ENCODE data around the gene MAP6D1.

The MAP6D1 gene

DNA sequence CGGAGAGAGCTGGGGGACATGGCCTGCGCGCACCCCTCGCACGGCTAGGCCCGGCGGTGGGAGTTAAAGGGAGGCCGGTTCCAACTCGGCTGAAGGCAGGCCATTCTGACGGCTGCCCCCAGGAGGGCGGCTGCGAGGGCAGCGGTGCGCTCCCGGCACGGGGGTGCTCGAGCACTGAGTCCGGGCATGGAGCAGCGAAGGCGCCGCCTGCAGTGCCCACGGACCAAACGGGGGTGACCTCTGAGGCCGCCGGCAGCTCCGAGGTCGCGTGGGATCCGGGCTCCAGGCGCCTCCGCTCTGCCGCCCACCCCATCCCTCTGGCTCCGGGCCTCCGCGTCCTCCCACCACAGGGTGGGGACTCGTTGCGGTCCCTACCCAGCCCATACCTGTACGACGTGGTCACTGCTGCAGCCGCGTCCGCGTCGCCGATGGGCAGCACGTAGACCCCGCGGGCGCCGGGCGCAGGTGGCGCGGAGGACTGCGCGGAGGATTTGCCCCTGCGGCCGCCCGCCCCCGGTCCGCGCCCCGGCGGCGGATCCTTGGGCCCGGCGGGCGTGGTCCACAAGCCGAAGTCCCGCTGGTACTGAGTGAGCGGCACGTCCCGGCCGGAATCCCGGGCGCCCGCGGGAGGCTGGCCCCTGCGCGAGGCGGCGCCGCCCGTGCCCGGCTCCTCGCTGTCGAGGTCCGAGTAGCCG lies 469 bp downstream of the MAP6D1 start:
- FAIRE-seq (no peak), DNase-seq (ENCODE audit: insufficient read length, low spot score) (no peak)

DNA sequence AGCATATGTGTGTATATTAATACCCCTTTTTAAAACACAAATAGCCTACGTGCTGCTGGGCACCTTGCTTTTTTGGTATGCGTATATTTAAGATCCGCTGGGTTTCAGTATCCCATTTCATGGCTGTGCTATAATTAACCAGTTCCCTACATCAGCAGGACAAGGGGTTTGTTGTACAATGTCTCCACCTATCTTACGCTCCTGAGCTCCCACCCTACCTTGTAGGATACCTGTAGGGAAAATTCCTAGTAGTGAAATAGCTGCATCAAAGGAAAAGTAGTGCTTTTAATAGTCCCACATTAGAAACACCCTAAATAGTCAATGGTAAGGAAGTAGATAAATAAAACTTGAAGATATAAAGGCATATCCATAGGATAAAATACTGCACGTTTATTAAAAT lies 1.4 kb downstream of the MAP6D1 start:
- no peak for DNase-seq (ENCODE audit: insufficient read length, low spot score)
- TF ChIP-seq, protein P1, sequence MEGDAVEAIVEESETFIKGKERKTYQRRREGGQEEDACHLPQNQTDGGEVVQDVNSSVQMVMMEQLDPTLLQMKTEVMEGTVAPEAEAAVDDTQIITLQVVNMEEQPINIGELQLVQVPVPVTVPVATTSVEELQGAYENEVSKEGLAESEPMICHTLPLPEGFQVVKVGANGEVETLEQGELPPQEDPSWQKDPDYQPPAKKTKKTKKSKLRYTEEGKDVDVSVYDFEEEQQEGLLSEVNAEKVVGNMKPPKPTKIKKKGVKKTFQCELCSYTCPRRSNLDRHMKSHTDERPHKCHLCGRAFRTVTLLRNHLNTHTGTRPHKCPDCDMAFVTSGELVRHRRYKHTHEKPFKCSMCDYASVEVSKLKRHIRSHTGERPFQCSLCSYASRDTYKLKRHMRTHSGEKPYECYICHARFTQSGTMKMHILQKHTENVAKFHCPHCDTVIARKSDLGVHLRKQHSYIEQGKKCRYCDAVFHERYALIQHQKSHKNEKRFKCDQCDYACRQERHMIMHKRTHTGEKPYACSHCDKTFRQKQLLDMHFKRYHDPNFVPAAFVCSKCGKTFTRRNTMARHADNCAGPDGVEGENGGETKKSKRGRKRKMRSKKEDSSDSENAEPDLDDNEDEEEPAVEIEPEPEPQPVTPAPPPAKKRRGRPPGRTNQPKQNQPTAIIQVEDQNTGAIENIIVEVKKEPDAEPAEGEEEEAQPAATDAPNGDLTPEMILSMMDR (IDR thresholded peaks at IDR 0.05; ENCODE audit: insufficient read depth, missing control alignments): peak; percentile 19
- FAIRE-seq: peak; percentile 21

More for the DNA sequence above, 469 bp downstream of the MAP6D1 start:
- TF ChIP-seq, protein P1 (IDR thresholded peaks at IDR 0.05; ENCODE audit: insufficient read depth, missing control alignments): no peak

DNA sequence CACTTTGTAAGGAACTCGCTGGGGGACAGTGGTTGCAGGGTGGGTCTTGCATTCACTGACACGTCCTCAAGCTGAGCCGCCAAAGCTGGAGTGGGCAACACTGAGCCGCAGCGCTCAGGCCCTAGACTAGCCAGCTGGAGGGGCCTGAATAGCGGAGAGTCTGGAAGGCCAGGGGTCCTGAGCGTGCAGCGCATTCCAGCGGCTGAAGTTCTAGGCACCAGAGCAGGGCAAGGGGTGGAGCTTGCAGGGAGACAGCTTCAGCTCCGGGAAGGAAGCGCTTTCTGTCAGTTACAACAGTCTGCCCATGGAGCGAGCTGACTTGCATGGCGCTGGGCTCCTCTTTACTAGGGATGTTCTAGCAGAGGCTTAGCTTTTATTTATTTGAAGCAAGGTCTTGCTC lies 2.7 kb downstream of the MAP6D1 start:
- TF ChIP-seq, protein P1 (IDR thresholded peaks at IDR 0.05; ENCODE audit: insufficient read depth, missing control alignments): no peak
- no peak for FAIRE-seq
- no peak for DNase-seq (ENCODE audit: insufficient read length, low spot score)

DNA sequence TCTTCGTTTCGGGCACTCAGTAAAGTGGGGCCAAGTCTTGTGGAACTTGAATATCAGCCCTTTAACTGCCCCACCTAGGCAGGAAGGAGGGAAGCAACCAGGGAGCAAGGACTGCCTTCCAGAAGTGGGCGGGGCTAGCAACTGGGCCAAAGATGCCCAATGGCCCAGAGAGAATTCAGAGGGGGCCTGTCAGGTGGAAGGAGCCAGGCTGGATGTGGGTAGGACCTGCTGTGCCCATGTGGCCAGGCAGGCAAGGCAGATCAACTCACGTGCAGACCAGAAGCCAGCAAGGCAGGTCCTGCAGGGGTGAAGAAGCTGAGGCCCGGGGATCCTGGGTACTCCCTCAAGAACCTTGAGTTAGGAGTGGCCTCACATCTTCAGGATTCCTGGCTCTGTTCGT lies 5.5 kb downstream of the MAP6D1 start:
- FAIRE-seq (no peak), DNase-seq (ENCODE audit: insufficient read length, low spot score) (no peak)
- TF ChIP-seq, protein P1 (IDR thresholded peaks at IDR 0.05; ENCODE audit: insufficient read depth, missing control alignments): no peak

DNA sequence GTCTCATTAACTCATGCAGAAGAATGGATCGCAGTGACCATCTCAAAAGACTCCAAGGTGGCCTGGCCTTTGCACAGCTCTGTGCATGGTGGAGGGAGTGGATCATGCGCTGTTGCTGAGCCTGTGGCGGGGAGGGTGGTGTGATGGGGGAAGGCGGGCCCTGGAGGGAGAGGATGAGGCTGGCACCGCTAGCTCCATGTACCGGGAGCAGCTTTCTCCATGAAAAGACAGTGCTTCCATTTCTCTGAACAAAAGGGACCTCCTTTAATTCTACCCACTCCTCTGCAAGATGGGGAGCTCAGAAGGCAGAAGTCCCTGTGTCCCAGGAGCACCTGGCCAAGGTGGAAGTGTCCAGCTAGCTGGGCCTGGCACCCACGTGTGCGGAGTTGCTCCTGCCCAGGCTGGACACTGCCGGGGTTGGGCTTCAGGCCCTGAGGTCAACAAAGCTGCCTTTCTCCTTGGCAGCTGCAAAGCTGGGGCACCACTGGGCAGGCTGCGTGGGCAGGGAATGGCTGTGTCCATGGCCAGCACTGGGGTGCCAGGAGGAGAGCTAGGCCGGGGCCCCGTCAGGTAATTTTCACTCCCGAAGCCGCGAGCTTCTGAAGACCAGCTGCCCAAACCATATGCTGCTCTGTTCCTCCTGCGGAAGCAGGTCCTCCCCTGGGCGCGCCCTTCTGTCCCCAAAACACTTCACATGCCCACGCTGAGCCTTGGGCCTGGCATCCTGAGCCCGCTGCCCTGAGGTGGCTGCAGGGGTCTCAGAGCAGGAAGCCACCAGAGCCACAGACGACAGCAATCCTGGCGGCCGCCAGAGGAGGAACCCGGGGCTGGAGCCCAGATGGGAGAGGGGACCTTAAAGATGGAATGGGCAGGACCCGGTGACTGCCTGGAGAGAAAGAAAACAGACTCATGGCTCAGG lies 6.4 kb downstream of the MAP6D1 start:
- DNase-seq (ENCODE audit: insufficient read length, low spot score): no peak
- TF ChIP-seq, protein P1 (IDR thresholded peaks at IDR 0.05; ENCODE audit: insufficient read depth, missing control alignments): no peak
- no peak for FAIRE-seq

DNA sequence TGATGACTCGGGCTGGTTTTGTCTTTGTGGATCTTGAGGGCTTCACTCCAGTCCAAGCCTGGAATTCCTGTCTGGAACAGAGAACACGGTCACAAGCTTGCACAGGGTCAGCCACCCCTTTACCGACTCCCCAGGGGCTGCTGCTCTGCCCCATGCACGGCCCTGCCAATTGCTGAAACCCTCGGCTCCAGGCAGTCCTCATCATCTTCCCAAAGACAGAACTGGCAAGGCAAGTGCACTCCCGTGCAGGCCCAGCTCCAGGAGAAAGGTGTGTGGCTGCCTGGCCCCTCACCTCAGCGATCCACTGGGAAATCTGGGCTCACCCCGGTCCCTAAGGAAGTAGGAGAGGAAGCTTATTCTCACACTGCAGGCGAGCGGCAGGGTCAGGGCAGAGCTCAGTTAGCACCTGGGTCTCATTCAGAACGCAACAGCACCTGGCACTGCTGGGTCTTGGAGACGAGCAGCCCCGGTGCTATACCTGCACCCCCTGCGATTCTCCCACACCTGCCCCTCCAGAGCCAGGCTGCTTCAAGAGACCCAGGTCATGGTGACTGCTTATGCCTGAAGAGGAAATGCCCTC lies 7.2 kb downstream of the MAP6D1 start:
- TF ChIP-seq, protein P1 (IDR thresholded peaks at IDR 0.05; ENCODE audit: insufficient read depth, missing control alignments): no peak
- FAIRE-seq: no peak

More for the DNA sequence above, 7.2 kb downstream of the MAP6D1 start:
- no peak for DNase-seq (ENCODE audit: insufficient read length, low spot score)
